OCI-M2 (cell line): ENCODE data around the gene MARCHF3.

Source experiments
- DNase-seq: peaks from one replicate; lab custom pipeline; 2025; ENCODE audit not compliant: unreplicated experiment; lab: John Stamatoyannopoulos, UW

The MARCHF3 gene

DNA sequence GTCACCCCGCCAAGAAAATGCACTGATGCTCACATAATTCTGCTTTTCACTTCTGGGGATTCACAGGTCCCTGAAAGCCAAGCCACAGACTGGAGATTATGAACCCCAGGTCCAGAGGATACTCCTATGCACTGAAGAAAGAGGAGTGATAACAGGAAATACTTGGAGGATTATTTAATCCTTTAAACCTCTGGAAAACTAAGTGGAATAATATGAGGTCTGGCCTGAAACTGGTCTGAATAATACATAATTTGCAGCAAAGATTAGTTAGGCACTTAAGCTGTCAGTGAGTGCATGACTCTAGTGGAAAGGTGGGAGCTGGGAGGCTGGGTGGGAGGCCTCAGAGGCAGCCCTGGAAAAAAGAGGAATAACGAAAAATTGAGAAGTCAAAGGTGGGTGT is 45.7 kb downstream of the MARCHF3 start:
- no peak for DNase-seq

DNA sequence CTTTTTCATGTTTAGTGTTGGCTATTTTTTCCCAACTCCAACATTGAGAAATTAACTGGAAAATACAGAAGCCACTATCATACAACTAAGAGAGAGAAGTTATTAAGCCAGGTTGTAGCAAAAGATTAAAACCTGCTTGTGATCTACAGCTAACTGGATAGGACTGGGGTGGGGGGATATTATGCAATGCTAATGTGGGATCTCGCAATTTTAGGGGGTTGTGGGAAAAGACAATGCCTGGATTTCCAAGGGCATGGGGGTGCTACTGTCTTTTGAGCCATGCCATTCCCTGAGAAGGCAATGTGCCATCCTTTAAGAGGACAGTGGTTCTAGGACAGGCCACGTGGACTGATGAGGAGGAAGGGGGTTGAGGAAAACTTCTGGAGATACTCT is 46.5 kb downstream of the MARCHF3 start:
- DNase-seq, result no peak

GRCh38 chr5:126982926-126983873 is 47.2 kb downstream of the MARCHF3 start:
- no peak for DNase-seq

DNA sequence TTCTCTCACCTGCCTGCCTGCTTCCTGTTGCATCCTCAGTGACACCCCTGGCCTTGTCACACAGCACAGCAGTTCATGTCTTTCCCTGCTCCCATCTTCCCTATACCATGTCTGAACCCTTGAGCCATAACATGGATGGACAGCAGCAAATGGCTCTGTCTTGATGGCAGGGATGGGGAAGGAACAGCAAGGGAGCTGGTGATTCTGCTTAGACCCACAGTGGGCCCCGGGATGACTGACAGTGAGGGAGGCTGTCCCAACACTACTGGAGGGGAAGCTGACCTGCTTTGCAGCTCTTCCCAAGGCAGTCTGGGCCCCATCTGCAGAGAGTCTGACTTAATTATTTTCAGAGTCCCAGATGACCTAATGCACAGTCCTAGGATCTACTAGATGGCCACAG is 48.2 kb downstream of the MARCHF3 start:
- DNase-seq, result no peak

DNA sequence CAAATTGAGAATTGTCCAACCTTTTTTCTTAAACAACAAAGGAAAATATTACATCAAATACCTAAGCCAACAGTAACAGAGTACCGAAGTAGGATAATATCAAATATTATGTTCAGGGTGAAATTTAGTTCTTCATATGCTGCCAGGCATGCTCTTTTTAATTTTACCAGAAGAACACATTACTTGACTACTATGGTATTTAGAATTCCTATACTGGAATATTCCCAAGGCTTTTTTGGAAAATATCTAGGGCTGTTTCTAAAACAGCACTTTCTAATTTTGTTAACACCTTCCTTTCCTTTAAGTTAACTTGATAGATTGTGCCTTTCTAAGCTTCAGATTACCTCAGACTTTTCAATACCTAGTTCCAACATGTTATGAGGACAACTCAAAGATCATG is 48.7 kb downstream of the MARCHF3 start:
- DNase-seq, result no peak

GRCh38 chr5:126981222-126981621 is 49.1 kb downstream of the MARCHF3 start:
- DNase-seq, result no peak

- DNase-seq, result no peak
Observed at GRCh38 chr5:126978258-126978657, 52.1 kb downstream of the MARCHF3 start.

DNA sequence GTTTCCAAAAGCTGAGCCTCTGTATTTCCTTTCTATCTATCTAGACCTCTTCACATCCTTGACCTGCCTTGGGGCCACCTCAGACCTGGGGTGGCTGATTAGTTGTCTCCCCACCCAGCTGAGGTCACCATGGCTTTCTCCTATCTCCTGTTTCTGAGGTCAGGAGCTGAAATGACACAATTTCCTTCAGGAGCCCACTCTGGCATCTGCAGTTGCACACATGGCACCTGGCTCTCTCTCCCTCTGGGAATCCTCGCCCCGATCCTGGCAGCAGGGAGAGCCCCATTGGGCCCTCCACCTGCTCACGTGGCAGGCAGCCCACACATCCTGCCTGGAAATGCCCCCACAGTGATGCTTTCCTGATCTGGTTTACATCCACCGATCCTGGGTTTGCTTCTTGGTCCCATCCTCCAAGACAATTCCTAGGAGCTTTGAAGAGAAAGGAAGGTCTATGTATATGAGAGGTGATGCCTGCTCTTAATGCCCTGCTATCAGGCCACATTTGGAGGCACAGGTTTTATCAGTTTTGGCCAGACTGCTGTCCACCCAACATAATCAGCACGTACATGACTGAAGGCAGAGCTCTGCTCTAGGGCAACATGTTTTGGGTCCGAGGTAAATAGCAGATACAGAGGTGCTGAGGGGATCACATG is 53.7 kb downstream of the MARCHF3 start:
- no peak for DNase-seq

- no peak for DNase-seq
Observed at GRCh38 chr5:126975796-126976195, 54.6 kb downstream of the MARCHF3 start.

- DNase-seq, result no peak
Observed at GRCh38 chr5:126973193-126973592, 57.2 kb downstream of the MARCHF3 start.

DNA sequence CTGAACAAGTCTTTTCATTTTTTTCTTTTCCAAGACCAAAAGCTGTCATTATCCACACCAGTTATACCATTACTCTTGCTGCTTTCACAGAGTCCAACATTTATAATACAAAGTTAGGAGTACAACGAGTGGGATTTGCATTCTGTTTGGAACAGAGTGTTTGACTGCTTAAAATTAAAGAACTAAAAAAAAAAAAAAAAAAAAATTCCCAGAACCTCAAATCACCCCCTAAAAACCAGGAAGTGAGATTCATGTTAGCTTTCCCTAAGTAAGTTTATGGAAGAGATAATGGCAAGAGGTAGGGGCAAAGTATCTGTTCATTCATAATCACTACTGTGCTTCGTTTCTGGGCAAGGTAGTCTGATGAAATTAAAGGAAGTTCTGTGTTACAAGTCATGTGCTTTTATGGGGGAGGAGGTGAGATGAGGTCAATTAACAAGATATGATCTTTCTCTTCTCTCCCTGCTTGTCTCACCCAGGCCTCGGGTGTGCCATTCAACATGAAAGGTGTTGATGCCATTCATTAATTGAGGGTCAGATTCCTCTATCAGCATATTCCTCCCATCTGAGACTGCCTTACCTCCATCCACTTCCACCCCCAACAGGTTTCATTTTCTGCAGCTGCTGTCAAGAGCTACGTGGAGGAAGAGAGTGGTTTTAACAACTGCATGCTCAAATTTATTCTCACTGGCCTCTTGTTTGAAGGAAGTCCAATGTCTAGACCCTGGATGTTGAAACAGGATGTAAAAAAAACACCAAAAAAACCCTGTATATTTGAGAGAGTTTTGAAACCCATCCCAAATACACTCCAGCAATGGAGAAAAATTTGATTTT is 58.1 kb downstream of the MARCHF3 start:
- no peak for DNase-seq

DNA sequence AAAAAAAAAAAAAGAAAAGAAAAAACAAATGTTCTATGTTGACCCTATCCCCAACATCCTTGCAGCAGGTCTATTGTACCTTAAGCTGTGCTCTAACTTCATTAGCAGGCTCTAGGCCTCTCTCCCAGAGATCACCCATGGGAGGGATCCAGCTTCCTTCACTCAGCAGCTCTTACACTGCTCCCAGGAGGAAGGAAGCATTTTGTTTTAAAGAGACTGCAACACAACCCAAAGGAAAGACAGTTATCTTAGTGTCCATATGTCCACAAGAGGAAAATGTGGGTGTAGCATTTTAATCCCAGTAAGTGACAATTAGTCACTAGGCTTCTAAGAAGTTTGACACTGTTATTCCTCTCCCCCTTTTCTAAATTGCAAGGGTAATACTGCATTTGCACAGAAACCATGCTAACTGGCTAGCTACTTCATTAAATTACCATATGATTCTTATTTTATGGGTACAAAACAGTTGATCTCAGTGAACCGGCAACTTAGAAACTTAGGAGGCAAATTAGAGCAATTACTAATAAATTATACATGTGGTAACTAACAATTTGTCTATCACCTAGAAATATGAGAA is 58.8 kb downstream of the MARCHF3 start:
- DNase-seq, result peak; percentile 48

DNA sequence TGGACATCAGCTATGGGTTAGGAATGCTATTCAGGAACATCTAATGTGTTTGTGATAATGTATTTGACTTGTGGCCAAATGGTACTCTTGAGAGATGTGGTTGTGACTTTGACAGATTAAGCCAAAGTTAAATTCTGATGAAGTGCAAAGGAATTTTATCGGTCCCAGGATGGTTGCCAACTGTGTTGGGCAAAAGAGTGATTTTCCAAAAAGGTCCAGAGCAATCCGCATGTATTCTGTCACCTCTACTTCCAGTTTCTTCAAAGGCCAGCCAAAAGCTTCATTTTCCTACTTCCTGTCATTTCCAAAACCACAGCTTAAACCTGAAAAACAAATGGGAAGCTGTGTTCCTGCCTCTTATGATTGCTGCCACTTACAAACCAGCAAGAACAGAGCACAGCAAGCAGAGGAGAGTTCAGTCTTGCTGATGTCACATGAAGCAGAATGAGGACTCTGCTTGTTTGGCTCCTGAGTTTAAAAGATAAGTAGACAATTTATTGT is 59.8 kb downstream of the MARCHF3 start:
- no peak for DNase-seq

GRCh38 chr5:126969548-126969947 is 60.8 kb downstream of the MARCHF3 start:
- DNase-seq, result no peak

- no peak for DNase-seq
Observed at GRCh38 chr5:126967808-126968466, 62.4 kb downstream of the MARCHF3 start.

GRCh38 chr5:126965487-126965886 is 64.9 kb downstream of the MARCHF3 start:
- no peak for DNase-seq

- DNase-seq, result no peak
Observed at GRCh38 chr5:126965061-126965475, 65.3 kb downstream of the MARCHF3 start.

- no peak for DNase-seq
Observed at GRCh38 chr5:126963822-126964375, 66.5 kb downstream of the MARCHF3 start.

GRCh38 chr5:126961702-126962101 is 68.7 kb downstream of the MARCHF3 start:
- DNase-seq, result no peak

DNA sequence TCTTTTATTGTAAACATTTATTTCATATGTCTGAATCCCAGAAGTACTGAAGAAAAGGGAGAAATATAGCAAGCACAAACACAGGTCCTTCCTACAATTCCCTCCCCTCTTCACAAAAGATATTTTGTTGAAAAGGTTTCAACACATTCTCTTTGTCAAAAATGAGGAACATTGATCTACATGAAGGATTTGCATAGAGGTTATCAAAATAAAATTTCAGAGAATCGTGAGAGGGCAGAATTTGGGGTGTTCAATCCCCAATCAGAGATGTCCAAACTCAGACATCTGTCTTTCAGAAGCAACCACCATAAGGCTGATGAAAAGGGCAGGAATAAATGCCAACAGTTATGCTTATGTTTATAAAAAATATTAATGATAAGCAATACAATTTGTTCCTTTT is 69.2 kb downstream of the MARCHF3 start:
- DNase-seq, result no peak
